PFSK-1 (cell line): ENCODE data around the gene SDCCAG8.

Experiments used
- POLR2AphosphoS5 ChIP-seq: IDR thresholded peaks from 2 replicates; pipeline ENCODE4 v1.6.1; 2012; ENCODE audit warnings: low read depth, mild to moderate bottlenecking, control low read depth, low read length, moderate library complexity
- TAF1 ChIP-seq: IDR thresholded peaks from 2 replicates; pipeline ENCODE4 v1.6.1; 2012; ENCODE audit warnings: low read length, control low read depth, borderline replicate concordance; ENCODE audit not compliant: insufficient read depth
- TF ChIP-seq, protein P1 (sequence below), 2 experiments: IDR thresholded peaks; 2 replicates each; pipeline versions ENCODE4 v1.6.1 to v1.8.0; 2011 to 2012; ENCODE audit warnings: low read depth in 2 of 2, low read length in 2 of 2, control low read depth in 1 of 2, inconsistent platforms in 1 of 2, mild to moderate bottlenecking in 1 of 2, moderate library complexity in 1 of 2; ENCODE audit not compliant: insufficient read depth in 1 of 2

DNA sequence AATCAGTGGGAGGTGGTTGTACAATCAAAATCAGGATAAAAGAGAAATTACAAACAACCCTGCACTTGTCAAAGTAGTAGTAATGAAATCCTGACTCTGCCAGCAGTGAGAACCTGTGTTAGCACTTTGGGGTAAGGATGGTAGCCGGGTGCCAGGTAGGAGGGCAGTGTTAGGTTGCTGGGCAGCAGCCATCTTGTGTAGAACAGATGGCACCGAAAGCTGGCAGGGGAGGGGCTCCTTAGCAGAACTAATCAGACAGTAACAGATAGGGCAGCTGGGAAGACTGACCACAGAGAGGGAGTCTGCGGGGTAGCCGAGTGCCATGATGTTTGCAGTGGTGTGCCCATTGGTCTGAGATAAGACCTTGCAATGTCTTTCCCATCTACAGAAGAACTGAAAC, 137.3 kb downstream of the SDCCAG8 start:
- no peak for TF ChIP-seq POLR2AphosphoS5
- TF ChIP-seq TAF1 = no peak
- TF ChIP-seq, protein P1, sequence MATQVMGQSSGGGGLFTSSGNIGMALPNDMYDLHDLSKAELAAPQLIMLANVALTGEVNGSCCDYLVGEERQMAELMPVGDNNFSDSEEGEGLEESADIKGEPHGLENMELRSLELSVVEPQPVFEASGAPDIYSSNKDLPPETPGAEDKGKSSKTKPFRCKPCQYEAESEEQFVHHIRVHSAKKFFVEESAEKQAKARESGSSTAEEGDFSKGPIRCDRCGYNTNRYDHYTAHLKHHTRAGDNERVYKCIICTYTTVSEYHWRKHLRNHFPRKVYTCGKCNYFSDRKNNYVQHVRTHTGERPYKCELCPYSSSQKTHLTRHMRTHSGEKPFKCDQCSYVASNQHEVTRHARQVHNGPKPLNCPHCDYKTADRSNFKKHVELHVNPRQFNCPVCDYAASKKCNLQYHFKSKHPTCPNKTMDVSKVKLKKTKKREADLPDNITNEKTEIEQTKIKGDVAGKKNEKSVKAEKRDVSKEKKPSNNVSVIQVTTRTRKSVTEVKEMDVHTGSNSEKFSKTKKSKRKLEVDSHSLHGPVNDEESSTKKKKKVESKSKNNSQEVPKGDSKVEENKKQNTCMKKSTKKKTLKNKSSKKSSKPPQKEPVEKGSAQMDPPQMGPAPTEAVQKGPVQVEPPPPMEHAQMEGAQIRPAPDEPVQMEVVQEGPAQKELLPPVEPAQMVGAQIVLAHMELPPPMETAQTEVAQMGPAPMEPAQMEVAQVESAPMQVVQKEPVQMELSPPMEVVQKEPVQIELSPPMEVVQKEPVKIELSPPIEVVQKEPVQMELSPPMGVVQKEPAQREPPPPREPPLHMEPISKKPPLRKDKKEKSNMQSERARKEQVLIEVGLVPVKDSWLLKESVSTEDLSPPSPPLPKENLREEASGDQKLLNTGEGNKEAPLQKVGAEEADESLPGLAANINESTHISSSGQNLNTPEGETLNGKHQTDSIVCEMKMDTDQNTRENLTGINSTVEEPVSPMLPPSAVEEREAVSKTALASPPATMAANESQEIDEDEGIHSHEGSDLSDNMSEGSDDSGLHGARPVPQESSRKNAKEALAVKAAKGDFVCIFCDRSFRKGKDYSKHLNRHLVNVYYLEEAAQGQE (IDR thresholded peaks at IDR 0.05; ENCODE audit: insufficient read depth in 1 of 2, low read depth in 2 of 2, low read length in 2 of 2) = no peak
